Panc1 (cell line): ENCODE results near the gene ARL6IP4. TPM values are rescaled to one million over a fixed set of nuclear protein-coding genes. Genes with fewer than 3 reads are reported as not detected.
A peak's percentile ranks its signal among the peaks of the same experiment; 100 is the strongest.

Experiments used
- ATAC-seq: fragments of 200-7000 bp; cut with Tn5 transposase; 2 replicates; pipeline ENCODE4 v1.9.1; 2020; ENCODE audit warnings: mild to moderate bottlenecking, moderate library complexity
- BruUV-seq: library from RNA; stranded (reverse); fragments of 400-500 nt; replicated peaks from 2 replicates; lab custom pipeline; 2021; lab: Mats Ljungman, UMichigan
- CTCF ChIA-PET: fragments of 300-600 bp; sonication (Branson Sonifier 250); formaldehyde crosslinking; loops from one replicate; lab custom pipeline; 2022; ENCODE audit warnings: antibody characterized with exemption; lab: Charles Lee
- POLR2A ChIA-PET: fragments of 300-600 bp; sonication (Branson Sonifier 250); formaldehyde crosslinking; loops from one replicate; lab custom pipeline; 2022; ENCODE audit warnings: antibody characterized with exemption; lab: Charles Lee
- DNase-seq: peaks from one replicate; pipeline ENCODE4 v3.0.0-alpha.2; 2010; ENCODE audit warnings: low read depth, low spot score
- H3K27ac ChIP-seq: 2 replicates; pipeline ENCODE4 v1.5.1; 2011; ENCODE audit warnings: mild to moderate bottlenecking, low read length, inconsistent platforms
- H3K27me3 ChIP-seq: fragments of 200-500 bp; sonication (Bioruptor generic); 2 replicates; pipeline ENCODE4 v1.6.0; 2014; ENCODE audit warnings: low read length, inconsistent platforms; ENCODE audit not compliant: control insufficient read depth, insufficient read depth
- H3K36me3 ChIP-seq: fragments of 200-500 bp; sonication (Bioruptor generic); 2 replicates; pipeline ENCODE4 v1.5.1; 2014; ENCODE audit warnings: inconsistent platforms, mild to moderate bottlenecking, low read length, moderate library complexity; ENCODE audit not compliant: control insufficient read depth, insufficient read depth
- H3K4me1 ChIP-seq: 2 replicates; pipeline ENCODE4 v1.5.1; 2011; ENCODE audit warnings: inconsistent platforms, mild to moderate bottlenecking, low read length, moderate library complexity; ENCODE audit not compliant: control insufficient read depth, insufficient read depth
- H3K4me3 ChIP-seq, 2 experiments: 2 replicates each; pipeline ENCODE4 v1.5.1; 2011 to 2012; ENCODE audit warnings: low read depth in 2 of 2, low read length in 2 of 2, mild to moderate bottlenecking in 2 of 2, inconsistent platforms in 1 of 2, moderate library complexity in 1 of 2
- H3K9me3 ChIP-seq: fragments of 200-500 bp; sonication (Bioruptor generic); 2 replicates; pipeline ENCODE4 v1.5.1; 2014; ENCODE audit warnings: low read depth, mild to moderate bottlenecking, inconsistent platforms, low read length, moderate library complexity; ENCODE audit not compliant: control insufficient read depth, insufficient read depth
- POLR2AphosphoS5 ChIP-seq: IDR thresholded peaks from 2 replicates; pipeline ENCODE4 v1.6.1; 2012; ENCODE audit warnings: mild to moderate bottlenecking, low read depth, low read length, moderate library complexity
- SIN3A ChIP-seq: IDR thresholded peaks from 2 replicates; pipeline ENCODE4 v1.6.1; 2012; ENCODE audit warnings: low read depth, mild to moderate bottlenecking, low read length, moderate library complexity, borderline replicate concordance; ENCODE audit not compliant: insufficient read depth
- TCF7L2 ChIP-seq: IDR thresholded peaks from 2 replicates; pipeline ENCODE4 v1.6.1; 2011; ENCODE audit warnings: mild to moderate bottlenecking, low read depth, low read length, inconsistent platforms
- in situ Hi-C: cut with HindIII; loops from 2 replicates; pipeline ENCODE4 v1.10.0; 2016; ENCODE audit warnings: low sequenced_read_pairs, low pct_unique_long_range_greater_than_20kb
- intact Hi-C: fragments of 100-400 bp; cut with micrococcal nuclease; formaldehyde crosslinking; loops from one replicate; pipeline ENCODE4 v1.10.0; 2022; ENCODE audit not compliant: unreplicated experiment
- total RNA-seq: library from RNA; stranded (reverse); gene quantifications from one replicate; pipeline ENCODE4 v1.2.1, GENCODE V29; 2021; ENCODE audit not compliant: unreplicated experiment
- TF ChIP-seq, protein P1 (sequence below): fragments of 450-650 bp; IDR thresholded peaks from 2 replicates; pipeline ENCODE4 v1.5.1; 2017; ENCODE audit warnings: mild to moderate bottlenecking
- TF ChIP-seq, protein P2 (sequence below), 2 experiments: IDR thresholded peaks; 2 replicates each; pipeline ENCODE4 v1.6.1; 2011 to 2012; ENCODE audit warnings: low read depth in 2 of 2, control low read depth in 1 of 2, low read length in 1 of 2, mild to moderate bottlenecking in 1 of 2, moderate library complexity in 1 of 2; ENCODE audit not compliant: insufficient read depth in 1 of 2

Gene ARL6IP4
- total RNA-seq, 1 experiment from 2014 or later = 184 TPM

DNA sequence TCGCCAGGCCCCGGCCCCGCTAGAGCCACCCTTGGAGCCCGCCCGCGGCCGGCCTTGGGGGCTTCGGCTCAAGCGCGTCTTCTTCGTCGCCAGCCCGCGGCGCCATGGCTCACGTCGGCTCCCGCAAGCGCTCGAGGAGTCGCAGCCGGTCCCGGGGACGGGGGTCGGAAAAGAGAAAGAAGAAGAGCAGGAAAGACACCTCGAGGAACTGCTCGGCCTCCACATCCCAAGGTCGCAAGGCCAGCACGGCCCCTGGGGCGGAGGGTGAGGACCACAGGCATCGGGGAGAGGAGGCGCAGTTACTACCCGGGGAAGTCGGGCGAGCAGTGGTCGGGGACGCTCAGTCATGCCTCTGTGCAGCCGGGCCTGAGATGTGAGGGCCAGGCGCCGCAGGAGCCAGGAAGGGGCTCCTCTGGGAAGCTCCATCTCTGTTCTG is 573 bp downstream of the ARL6IP4 start:
- ATAC-seq = no peak
- H3K4me1 ChIP-seq = peaks cover 47% of the 10 kb centered on the region
- no peaks in the 10 kb centered on the region for H3K9me3 ChIP-seq
- CTCF ChIA-PET = interaction anchor here (0.6 kb wide), 1 partner anchor 120 kb away, joined by 3 read pairs; no protein-coding TSS in a partner anchor
- BruUV-seq = no TSS peak
- no peaks in the 10 kb centered on the region; the same call in 1 of the 2 replicates for H3K36me3 ChIP-seq
- H3K4me3 ChIP-seq = peak overlapping the region; percentile 69 to 78
- no peaks in the 10 kb centered on the region for H3K27me3 ChIP-seq
- intact Hi-C loops (loop anchor here (10.0 kb wide), 2 partner anchors 164 to 254 kb away; partner anchors contain the start of genes MPHOSPH9 and MTRFR), in situ Hi-C loops (no loop called here)
- POLR2A ChIA-PET = interaction anchor here (0.6 kb wide), 1 partner anchor 155 kb away, joined by 3 read pairs; no protein-coding TSS in a partner anchor
- peak overlapping the region; percentile 92 for H3K27ac ChIP-seq
- TF ChIP-seq TCF7L2 (no peak), POLR2AphosphoS5 (no peak), SIN3A (no peak)
- TF ChIP-seq, protein P1, sequence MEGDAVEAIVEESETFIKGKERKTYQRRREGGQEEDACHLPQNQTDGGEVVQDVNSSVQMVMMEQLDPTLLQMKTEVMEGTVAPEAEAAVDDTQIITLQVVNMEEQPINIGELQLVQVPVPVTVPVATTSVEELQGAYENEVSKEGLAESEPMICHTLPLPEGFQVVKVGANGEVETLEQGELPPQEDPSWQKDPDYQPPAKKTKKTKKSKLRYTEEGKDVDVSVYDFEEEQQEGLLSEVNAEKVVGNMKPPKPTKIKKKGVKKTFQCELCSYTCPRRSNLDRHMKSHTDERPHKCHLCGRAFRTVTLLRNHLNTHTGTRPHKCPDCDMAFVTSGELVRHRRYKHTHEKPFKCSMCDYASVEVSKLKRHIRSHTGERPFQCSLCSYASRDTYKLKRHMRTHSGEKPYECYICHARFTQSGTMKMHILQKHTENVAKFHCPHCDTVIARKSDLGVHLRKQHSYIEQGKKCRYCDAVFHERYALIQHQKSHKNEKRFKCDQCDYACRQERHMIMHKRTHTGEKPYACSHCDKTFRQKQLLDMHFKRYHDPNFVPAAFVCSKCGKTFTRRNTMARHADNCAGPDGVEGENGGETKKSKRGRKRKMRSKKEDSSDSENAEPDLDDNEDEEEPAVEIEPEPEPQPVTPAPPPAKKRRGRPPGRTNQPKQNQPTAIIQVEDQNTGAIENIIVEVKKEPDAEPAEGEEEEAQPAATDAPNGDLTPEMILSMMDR = no peak
- no peak for DNase-seq

DNA sequence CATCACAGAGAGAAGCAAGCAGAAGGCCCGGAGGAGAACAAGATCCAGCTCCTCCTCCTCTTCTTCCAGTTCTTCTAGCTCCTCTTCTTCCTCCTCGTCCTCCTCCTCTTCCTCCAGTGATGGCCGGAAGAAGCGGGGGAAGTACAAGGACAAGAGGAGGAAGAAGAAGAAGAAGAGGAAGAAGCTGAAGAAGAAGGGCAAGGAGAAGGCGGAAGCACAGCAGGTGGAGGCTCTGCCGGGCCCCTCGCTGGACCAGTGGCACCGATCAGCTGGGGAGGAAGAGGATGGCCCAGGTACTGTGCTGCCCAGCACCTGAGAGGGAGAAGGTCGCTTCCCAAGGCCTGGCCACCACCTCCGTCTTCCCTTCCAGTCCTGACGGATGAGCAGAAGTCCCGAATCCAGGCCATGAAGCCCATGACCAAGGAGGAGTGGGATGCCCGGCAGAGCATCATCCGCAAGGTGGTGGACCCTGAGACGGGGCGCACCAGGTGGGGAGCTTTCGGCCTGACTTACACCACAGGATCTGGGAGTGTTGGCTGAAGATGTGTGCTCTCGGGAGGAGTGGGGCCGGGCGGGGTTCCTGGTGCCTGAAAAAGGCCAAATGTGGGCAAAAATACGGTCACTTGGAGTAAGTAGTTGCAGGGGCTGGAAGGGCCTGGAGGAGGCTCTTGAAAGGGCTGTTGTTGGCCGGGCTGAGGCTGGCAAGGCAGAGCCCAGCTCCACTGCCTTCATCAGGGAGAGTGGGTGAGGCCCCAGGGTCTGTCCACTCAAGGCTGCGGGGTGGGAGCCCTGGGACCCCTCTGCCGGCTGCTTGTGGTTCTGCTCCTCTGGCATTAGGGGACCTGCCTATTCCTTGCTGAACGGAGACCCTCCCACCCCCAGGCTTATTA is 1.4 kb downstream of the ARL6IP4 start:
- ChIA-PET POLR2A (interaction anchor here (0.7 kb wide), 1 partner anchor 120 kb away, joined by 3 read pairs; no protein-coding TSS in a partner anchor), CTCF (interaction anchor here (1.0 kb wide), 1 partner anchor 121 kb away, joined by 4 read pairs; no protein-coding TSS in a partner anchor)
- BruUV-seq = no TSS peak
- H3K27me3 ChIP-seq = no peaks in the 10 kb centered on the region
- in situ Hi-C loops = no loop called here
- peak overlapping the region; percentile 69 to 78 for H3K4me3 ChIP-seq
- peak overlapping the region; percentile 92 for H3K27ac ChIP-seq
- ATAC-seq (no peak), DNase-seq (no peak)
- H3K36me3 ChIP-seq = no peaks in the 10 kb centered on the region; the same call in 1 of the 2 replicates
- TF ChIP-seq, protein P2, sequence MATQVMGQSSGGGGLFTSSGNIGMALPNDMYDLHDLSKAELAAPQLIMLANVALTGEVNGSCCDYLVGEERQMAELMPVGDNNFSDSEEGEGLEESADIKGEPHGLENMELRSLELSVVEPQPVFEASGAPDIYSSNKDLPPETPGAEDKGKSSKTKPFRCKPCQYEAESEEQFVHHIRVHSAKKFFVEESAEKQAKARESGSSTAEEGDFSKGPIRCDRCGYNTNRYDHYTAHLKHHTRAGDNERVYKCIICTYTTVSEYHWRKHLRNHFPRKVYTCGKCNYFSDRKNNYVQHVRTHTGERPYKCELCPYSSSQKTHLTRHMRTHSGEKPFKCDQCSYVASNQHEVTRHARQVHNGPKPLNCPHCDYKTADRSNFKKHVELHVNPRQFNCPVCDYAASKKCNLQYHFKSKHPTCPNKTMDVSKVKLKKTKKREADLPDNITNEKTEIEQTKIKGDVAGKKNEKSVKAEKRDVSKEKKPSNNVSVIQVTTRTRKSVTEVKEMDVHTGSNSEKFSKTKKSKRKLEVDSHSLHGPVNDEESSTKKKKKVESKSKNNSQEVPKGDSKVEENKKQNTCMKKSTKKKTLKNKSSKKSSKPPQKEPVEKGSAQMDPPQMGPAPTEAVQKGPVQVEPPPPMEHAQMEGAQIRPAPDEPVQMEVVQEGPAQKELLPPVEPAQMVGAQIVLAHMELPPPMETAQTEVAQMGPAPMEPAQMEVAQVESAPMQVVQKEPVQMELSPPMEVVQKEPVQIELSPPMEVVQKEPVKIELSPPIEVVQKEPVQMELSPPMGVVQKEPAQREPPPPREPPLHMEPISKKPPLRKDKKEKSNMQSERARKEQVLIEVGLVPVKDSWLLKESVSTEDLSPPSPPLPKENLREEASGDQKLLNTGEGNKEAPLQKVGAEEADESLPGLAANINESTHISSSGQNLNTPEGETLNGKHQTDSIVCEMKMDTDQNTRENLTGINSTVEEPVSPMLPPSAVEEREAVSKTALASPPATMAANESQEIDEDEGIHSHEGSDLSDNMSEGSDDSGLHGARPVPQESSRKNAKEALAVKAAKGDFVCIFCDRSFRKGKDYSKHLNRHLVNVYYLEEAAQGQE (IDR thresholded peaks at IDR 0.05; ENCODE audit: insufficient read depth in 1 of 2, low read depth in 2 of 2, low read length in 1 of 2) = no peak
- TF ChIP-seq, protein P1 = no peak
- 0 out of 2 replicates have a peak, but pooled peaks have one; percentile 26 for TF ChIP-seq POLR2AphosphoS5
- no peak for TF ChIP-seq TCF7L2
- TF ChIP-seq SIN3A = no peak
- peaks cover 42% of the 10 kb centered on the region for H3K4me1 ChIP-seq
- H3K9me3 ChIP-seq = no peaks in the 10 kb centered on the region
- intact Hi-C loops = loop anchor here (10.0 kb wide), 2 partner anchors 163 to 253 kb away; partner anchors contain the start of genes MPHOSPH9 and MTRFR
